ENCODE results near the gene ERN1. TPM values are rescaled to one million over a fixed set of nuclear protein-coding genes. Genes with fewer than 3 reads are reported as not detected.
A peak's percentile ranks its signal among the peaks of the same experiment; 100 is the strongest.
"Not testable (repeated sequence)": the region's sequence is repeated elsewhere in the genome, so short reads cannot be mapped to it uniquely, and the experiment has no call there.

Gene ERN1
- total and polyA plus RNA-seq, 2 donors from 2014 or later = 2.8 to 37.0 TPM

- DNase-seq = no peak
- FAIRE-seq = no peak
- Histone ChIP-seq H3K9ac (ENCODE audit: low read length in 3 of 3) (no peak overlapping the region), H3K4me3 (ENCODE audit: low read length in 3 of 3) (no peak overlapping the region), H3K9me3 (ENCODE audit: control insufficient read depth in 2 of 3, insufficient read depth in 1 of 3, low read length in 3 of 3) (no peaks in the 10 kb centered on the region), H3K4me1 (ENCODE audit: control insufficient read depth in 2 of 3, insufficient read depth in 2 of 3, low read depth in 1 of 3, low read length in 3 of 3) (peaks cover 0 to 6% (median 0%) of the 10 kb centered on the region in 3 donors), H3K27me3 (ENCODE audit: control insufficient read depth, insufficient read depth, low read length) (no peaks in the 10 kb centered on the region), H3K36me3 (ENCODE audit: control insufficient read depth in 2 of 3, insufficient read depth in 3 of 3, low read length in 3 of 3) (no peaks in the 10 kb centered on the region), H3K27ac (ENCODE audit: low read depth in 2 of 2, low read length in 2 of 2) (no peak overlapping the region)
- intact Hi-C loops (cut with DNase I) = no loop called here
- TF ChIP-seq CTCF (IDR thresholded peaks at IDR 0.05; ENCODE audit: borderline replicate concordance, extremely low read depth, insufficient read depth) = no peak
Measured at GRCh38 chr17:64024215-64024654, 105.7 kb downstream of the ERN1 start.

- intact Hi-C loops (cut with DNase I) = no loop called here
- Histone ChIP-seq H3K27ac (ENCODE audit: low read depth in 2 of 2, low read length in 2 of 2) (no peak overlapping the region), H3K4me3 (ENCODE audit: low read length in 3 of 3) (no peak overlapping the region), H3K9ac (ENCODE audit: low read length in 3 of 3) (no peak overlapping the region), H3K36me3 (ENCODE audit: control insufficient read depth in 2 of 3, insufficient read depth in 3 of 3, low read length in 3 of 3) (no peaks in the 10 kb centered on the region), H3K27me3 (ENCODE audit: control insufficient read depth, insufficient read depth, low read length) (no peaks in the 10 kb centered on the region), H3K9me3 (ENCODE audit: control insufficient read depth in 2 of 3, insufficient read depth in 1 of 3, low read length in 3 of 3) (no peaks in the 10 kb centered on the region), H3K4me1 (ENCODE audit: control insufficient read depth in 2 of 3, insufficient read depth in 2 of 3, low read depth in 1 of 3, low read length in 3 of 3) (peaks cover 0 to 6% (median 0%) of the 10 kb centered on the region in 3 donors)
- FAIRE-seq = no peak
- DNase-seq = no peak
- no peak for TF ChIP-seq CTCF (IDR thresholded peaks at IDR 0.05; ENCODE audit: borderline replicate concordance, extremely low read depth, insufficient read depth)
Measured at GRCh38 chr17:64022611-64023063, 107.3 kb downstream of the ERN1 start.

GRCh38 chr17:64020056-64020766 is 109.7 kb downstream of the ERN1 start, which contains the start of gene ICAM2:
Gene ICAM2 (minus strand): TSS chr17:64020633. CDS start chr17:64006691, 13,942 bp downstream.
- H3K9me3 ChIP-seq (ENCODE audit: control insufficient read depth in 2 of 3, insufficient read depth in 1 of 3, low read length in 3 of 3) = no peaks in the 10 kb centered on the region
- H3K4me1 ChIP-seq (ENCODE audit: control insufficient read depth in 2 of 3, insufficient read depth in 2 of 3, low read depth in 1 of 3, low read length in 3 of 3) = peaks cover 0 to 4% (median 0%) of the 10 kb centered on the region in 3 donors
- no peak for TF ChIP-seq CTCF (IDR thresholded peaks at IDR 0.05; ENCODE audit: borderline replicate concordance, extremely low read depth, insufficient read depth)
- DNase-seq (peak in 3 of 5 donors; percentile 33 to 89 (median 64)), FAIRE-seq (no peak)
- no peaks in the 10 kb centered on the region for H3K36me3 ChIP-seq (ENCODE audit: control insufficient read depth in 2 of 3, insufficient read depth in 3 of 3, low read length in 3 of 3)
- no peaks in the 10 kb centered on the region for H3K27me3 ChIP-seq (ENCODE audit: control insufficient read depth, insufficient read depth, low read length)
- H3K27ac ChIP-seq (ENCODE audit: low read depth in 2 of 2, low read length in 2 of 2) = peak within 1 kb of the TSS; percentile 76 to 79
- intact Hi-C loops (cut with DNase I) = no loop called here
- H3K9ac ChIP-seq (ENCODE audit: low read length in 3 of 3) = peak within 1 kb of the TSS in 2 of 3 donors; percentile 22 to 86
- peak within 1 kb of the TSS; percentile 53 to 75 (median 58) for H3K4me3 ChIP-seq (ENCODE audit: low read length in 3 of 3)

- H3K9ac ChIP-seq (ENCODE audit: low read length in 3 of 3) = peak overlapping the region in 1 of 3 donors; percentile 86
- not testable (repeated sequence) for H3K4me1 ChIP-seq (ENCODE audit: control insufficient read depth in 2 of 3, insufficient read depth in 2 of 3, low read depth in 1 of 3, low read length in 3 of 3); DNase-seq; H3K9me3 ChIP-seq (ENCODE audit: control insufficient read depth in 2 of 3, insufficient read depth in 1 of 3, low read length in 3 of 3); H3K27me3 ChIP-seq (ENCODE audit: control insufficient read depth, insufficient read depth, low read length); FAIRE-seq; H3K36me3 ChIP-seq (ENCODE audit: control insufficient read depth in 2 of 3, insufficient read depth in 3 of 3, low read length in 3 of 3)
- intact Hi-C loops (cut with DNase I) = loop anchor here (10.0 kb wide), 1 partner anchor 105 kb away; the partner anchor contains the start of genes CSHL1 and GH1
- peak overlapping the region in 1 of 2 donors; percentile 79 for H3K27ac ChIP-seq (ENCODE audit: low read depth in 2 of 2, low read length in 2 of 2)
- H3K4me3 ChIP-seq (ENCODE audit: low read length in 3 of 3) = peak overlapping the region in 2 of 3 donors; percentile 58 to 75
Measured at GRCh38 chr17:64019551-64019961, 110.4 kb downstream of the ERN1 start.
